ENCODE data around the gene PLXNA4.

The PLXNA4 gene

GRCh38 chr7:132462478-132462877 is 113.8 kb downstream of the PLXNA4 start:
- no peak for DNase-seq (ENCODE audit: extremely low spot score)
- ChIA-PET POLR2A (no interaction called here), CTCF (no interaction called here)
- TF ChIP-seq NFRKB (IDR thresholded peaks at IDR 0.05): no peak
- TF ChIP-seq ZNF384 (IDR thresholded peaks at IDR 0.05): no peak
- no peak for TF ChIP-seq CTBP1 (IDR thresholded peaks at IDR 0.05; ENCODE audit: borderline replicate concordance)
- TF ChIP-seq ELF4 (IDR thresholded peaks at IDR 0.05): no peak
- TF ChIP-seq LEF1 (IDR thresholded peaks at IDR 0.05; ENCODE audit: borderline replicate concordance): no peak
- TF ChIP-seq L3MBTL2 (conservative IDR thresholded peaks at IDR 0.05): no peak
- TF ChIP-seq FOXA1 (IDR thresholded peaks at IDR 0.05): no peak
- no peak for TF ChIP-seq SUZ12 (IDR thresholded peaks at IDR 0.05)
- no peak for TF ChIP-seq PKNOX1 (IDR thresholded peaks at IDR 0.05)
- TF ChIP-seq HDGF (IDR thresholded peaks at IDR 0.05; ENCODE audit: borderline replicate concordance): no peak
- no peak for TF ChIP-seq TARDBP (IDR thresholded peaks at IDR 0.05)
- no peak for TF ChIP-seq ARNT (IDR thresholded peaks at IDR 0.05)
- TF ChIP-seq FOXM1 (IDR thresholded peaks at IDR 0.05; ENCODE audit: borderline replicate concordance): no peak
- TF ChIP-seq FOXK2 (IDR thresholded peaks at IDR 0.05): no peak
- TF ChIP-seq SP1 (IDR thresholded peaks at IDR 0.05): no peak
- TF ChIP-seq BHLHE40 (IDR thresholded peaks at IDR 0.05; ENCODE audit: borderline replicate concordance): no peak

GRCh38 chr7:132461032-132461592 is 115.2 kb downstream of the PLXNA4 start:
- POLR2A ChIA-PET: no interaction called here
- TF ChIP-seq ARNT (IDR thresholded peaks at IDR 0.05) (no peak), BHLHE40 (IDR thresholded peaks at IDR 0.05; ENCODE audit: borderline replicate concordance) (no peak), PKNOX1 (IDR thresholded peaks at IDR 0.05) (no peak), LEF1 (IDR thresholded peaks at IDR 0.05; ENCODE audit: borderline replicate concordance) (no peak), CTBP1 (IDR thresholded peaks at IDR 0.05; ENCODE audit: borderline replicate concordance) (no peak), ELF4 (IDR thresholded peaks at IDR 0.05) (no peak), FOXA1 (IDR thresholded peaks at IDR 0.05) (no peak)
- no peak for DNase-seq (ENCODE audit: extremely low spot score)
- CTCF ChIA-PET: interaction anchor here (0.6 kb wide), 1 partner anchor 85 kb away, joined by 3 read pairs; no protein-coding TSS in a partner anchor

- no peak for DNase-seq (ENCODE audit: extremely low spot score)
- POLR2A ChIA-PET: no interaction called here
- CTCF ChIA-PET: no interaction called here
- TF ChIP-seq HDGF (IDR thresholded peaks at IDR 0.05; ENCODE audit: borderline replicate concordance) (no peak), PKNOX1 (IDR thresholded peaks at IDR 0.05) (no peak), L3MBTL2 (conservative IDR thresholded peaks at IDR 0.05) (no peak), ELF4 (IDR thresholded peaks at IDR 0.05) (no peak), LEF1 (IDR thresholded peaks at IDR 0.05; ENCODE audit: borderline replicate concordance) (no peak), SUZ12 (IDR thresholded peaks at IDR 0.05) (no peak), ZNF384 (IDR thresholded peaks at IDR 0.05) (no peak), NFRKB (IDR thresholded peaks at IDR 0.05) (no peak), FOXM1 (IDR thresholded peaks at IDR 0.05; ENCODE audit: borderline replicate concordance) (no peak), FOXA1 (IDR thresholded peaks at IDR 0.05) (no peak), BHLHE40 (IDR thresholded peaks at IDR 0.05; ENCODE audit: borderline replicate concordance) (no peak), TARDBP (IDR thresholded peaks at IDR 0.05) (no peak), SP1 (IDR thresholded peaks at IDR 0.05) (no peak), FOXK2 (IDR thresholded peaks at IDR 0.05) (no peak), CTBP1 (IDR thresholded peaks at IDR 0.05; ENCODE audit: borderline replicate concordance) (no peak)
These were observed 117.5 kb downstream of the PLXNA4 start for GRCh38 chr7:132458729-132459128.

GRCh38 chr7:132457658-132458057 is 118.6 kb downstream of the PLXNA4 start:
- CTCF ChIA-PET: no interaction called here
- POLR2A ChIA-PET: no interaction called here
- no peak for DNase-seq (ENCODE audit: extremely low spot score)
- TF ChIP-seq FOXA1 (IDR thresholded peaks at IDR 0.05) (no peak), HDGF (IDR thresholded peaks at IDR 0.05; ENCODE audit: borderline replicate concordance) (no peak), TARDBP (IDR thresholded peaks at IDR 0.05) (no peak), NFRKB (IDR thresholded peaks at IDR 0.05) (no peak), FOXM1 (IDR thresholded peaks at IDR 0.05; ENCODE audit: borderline replicate concordance) (no peak), PKNOX1 (IDR thresholded peaks at IDR 0.05) (no peak), FOXK2 (IDR thresholded peaks at IDR 0.05) (no peak)

GRCh38 chr7:132456418-132456817 is 119.9 kb downstream of the PLXNA4 start:
- CTCF ChIA-PET: no interaction called here
- POLR2A ChIA-PET: no interaction called here
- no peak for TF ChIP-seq SUZ12 (IDR thresholded peaks at IDR 0.05)
- no peak for TF ChIP-seq ELF4 (IDR thresholded peaks at IDR 0.05)
- TF ChIP-seq LEF1 (IDR thresholded peaks at IDR 0.05; ENCODE audit: borderline replicate concordance): no peak
- no peak for TF ChIP-seq ZNF384 (IDR thresholded peaks at IDR 0.05)
- TF ChIP-seq PKNOX1 (IDR thresholded peaks at IDR 0.05): no peak
- no peak for TF ChIP-seq FOXA1 (IDR thresholded peaks at IDR 0.05)
- TF ChIP-seq TARDBP (IDR thresholded peaks at IDR 0.05): no peak
- DNase-seq (ENCODE audit: extremely low spot score): no peak
